CD4-positive, alpha-beta T cell treated with Interleukin-15 for 4 hours (primary cell): ENCODE measurements around the gene THBS3.
"Not testable (repeated sequence)": the region's sequence is repeated elsewhere in the genome, so short reads cannot be mapped to it uniquely, and the experiment has no call there.

ENCODE experiments used
- DNase-seq: peaks from one replicate; pipeline ENCODE4 v3.0.0-alpha.2; 2020; ENCODE audit warnings: low spot score

The THBS3 gene

DNA sequence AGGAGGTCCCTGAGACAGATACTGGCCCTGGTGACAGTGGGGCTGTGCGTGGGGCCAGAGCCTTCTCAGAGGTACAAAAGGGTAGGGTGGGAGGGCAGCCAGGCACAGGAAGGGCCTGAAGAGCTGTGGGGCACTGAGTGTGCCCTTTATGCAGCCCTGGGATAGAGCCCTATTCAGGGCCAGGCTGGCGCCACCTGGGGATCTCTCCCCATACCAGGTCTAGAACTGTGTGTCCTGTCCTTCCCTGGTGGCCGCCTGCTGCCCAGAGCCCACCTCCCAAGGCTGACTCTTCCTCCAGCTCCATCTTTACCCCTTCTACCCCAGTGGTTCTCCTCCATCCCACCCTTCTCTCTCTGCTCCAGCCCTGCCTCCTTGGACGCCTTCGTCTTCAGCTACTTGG lies 25.8 kb upstream of the THBS3 start:
- DNase-seq = not testable (repeated sequence)

GRCh38 chr1:155232001-155232978 lies 24.6 kb upstream of the THBS3 start:
- DNase-seq = not testable (repeated sequence)

- DNase-seq = not testable (repeated sequence)
Measured at GRCh38 chr1:155231302-155231701, 23.6 kb upstream of the THBS3 start.

- DNase-seq = no peak
Measured at GRCh38 chr1:155228096-155228427, 20.4 kb upstream of the THBS3 start.

DNA sequence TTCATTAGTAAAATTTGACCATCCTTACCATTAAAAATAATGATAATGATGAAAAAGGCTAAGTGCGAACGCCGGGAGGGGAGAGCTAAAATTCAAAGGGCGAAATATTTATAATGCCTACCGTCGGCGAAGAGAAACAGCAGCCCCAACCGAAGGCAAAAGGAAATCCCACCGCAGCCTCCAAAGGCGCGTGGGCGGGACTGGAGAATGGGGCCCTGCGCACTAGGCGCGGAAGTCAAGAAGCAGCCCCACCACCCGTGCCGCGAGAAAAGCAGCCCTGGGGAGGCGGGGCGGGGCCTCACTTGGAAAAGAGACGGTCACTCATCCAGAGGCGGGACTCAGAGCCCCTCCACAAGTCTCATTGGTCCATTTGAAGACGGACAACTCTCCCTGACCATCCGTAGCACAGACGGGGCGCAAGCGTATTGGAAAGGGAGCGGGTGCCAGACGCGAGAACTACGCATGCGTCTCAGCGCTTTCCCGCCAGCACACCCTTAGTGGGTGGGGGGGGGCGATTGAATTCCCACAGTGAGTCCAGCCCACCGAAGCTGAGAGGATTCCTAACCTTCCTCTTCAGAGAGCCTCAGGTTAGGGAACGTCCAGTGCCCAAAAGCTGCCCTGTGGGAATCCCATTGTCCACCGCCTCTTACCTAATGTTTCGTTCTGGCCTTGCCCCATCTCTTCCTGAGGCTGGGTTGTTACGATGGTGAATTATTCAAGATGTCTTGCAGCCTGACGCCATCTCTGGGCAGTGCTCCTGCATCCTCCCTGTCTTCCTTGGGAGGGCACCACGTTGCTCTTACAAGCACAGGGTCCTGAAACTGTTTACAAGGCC lies 19.8 kb upstream of the THBS3 start:
- peak; percentile 99 for DNase-seq

GRCh38 chr1:155226910-155227260 lies 19.2 kb upstream of the THBS3 start:
- DNase-seq = no peak

GRCh38 chr1:155226188-155226909 lies 18.7 kb upstream of the THBS3 start:
- DNase-seq = peak; percentile 84

DNA sequence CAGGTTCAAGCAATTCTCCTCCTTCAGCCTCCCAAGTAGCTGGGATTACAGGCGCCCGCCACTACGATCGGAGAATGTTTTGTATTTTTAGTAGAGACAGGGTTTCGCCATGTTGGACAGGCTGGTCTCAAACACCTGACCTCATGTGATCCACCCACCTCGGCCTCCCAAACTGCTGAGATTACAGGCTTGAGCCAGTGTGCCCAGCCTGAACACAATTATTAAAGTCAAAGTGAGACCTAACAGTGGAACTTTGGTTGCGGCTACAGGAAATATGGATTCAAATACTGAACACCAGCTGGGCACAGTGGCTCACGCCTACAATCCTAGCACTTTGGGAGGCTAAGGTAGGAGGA lies 17.7 kb upstream of the THBS3 start:
- not testable (repeated sequence) for DNase-seq

- no peak for DNase-seq
Measured at GRCh38 chr1:155223047-155223446, 15.3 kb upstream of the THBS3 start.

DNA sequence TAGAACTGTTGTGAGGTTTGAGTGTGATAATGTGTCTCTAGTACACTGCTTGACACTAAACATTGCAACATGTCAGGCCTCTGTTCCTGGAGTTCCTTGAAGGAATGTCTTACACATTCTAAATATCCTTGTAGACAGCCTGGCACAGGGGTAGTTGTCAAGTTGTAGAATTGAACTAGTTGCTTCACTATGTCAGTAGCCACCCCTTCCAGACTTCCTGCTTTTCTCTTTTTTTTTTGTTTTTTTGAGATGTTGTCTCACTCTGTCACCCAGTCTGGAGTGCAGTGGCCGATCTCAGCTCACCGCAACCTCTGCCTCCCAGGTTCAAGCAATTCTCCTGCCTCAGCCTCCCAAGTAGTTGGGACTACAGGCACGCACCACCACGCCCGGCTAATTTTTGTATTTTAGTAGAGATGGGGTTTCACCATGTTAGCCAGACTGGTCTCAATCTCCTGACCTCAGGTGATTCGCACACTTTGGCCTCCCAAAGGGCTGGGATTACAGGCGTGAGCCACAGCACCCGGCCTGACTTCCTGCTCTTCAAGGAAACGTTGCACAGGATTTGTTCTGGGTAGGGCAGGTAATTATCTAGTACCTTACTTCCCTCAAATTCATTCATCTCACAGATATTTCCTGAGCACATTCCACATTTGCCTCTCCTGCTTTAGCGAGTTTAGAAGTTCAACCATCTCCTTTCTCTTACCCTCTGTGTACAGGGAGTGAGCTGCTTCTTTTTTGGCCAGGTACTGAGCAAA lies 12.7 kb upstream of the THBS3 start:
- not testable (repeated sequence) for DNase-seq

- no peak for DNase-seq
Measured at GRCh38 chr1:155219592-155220031, 11.9 kb upstream of the THBS3 start.

DNA sequence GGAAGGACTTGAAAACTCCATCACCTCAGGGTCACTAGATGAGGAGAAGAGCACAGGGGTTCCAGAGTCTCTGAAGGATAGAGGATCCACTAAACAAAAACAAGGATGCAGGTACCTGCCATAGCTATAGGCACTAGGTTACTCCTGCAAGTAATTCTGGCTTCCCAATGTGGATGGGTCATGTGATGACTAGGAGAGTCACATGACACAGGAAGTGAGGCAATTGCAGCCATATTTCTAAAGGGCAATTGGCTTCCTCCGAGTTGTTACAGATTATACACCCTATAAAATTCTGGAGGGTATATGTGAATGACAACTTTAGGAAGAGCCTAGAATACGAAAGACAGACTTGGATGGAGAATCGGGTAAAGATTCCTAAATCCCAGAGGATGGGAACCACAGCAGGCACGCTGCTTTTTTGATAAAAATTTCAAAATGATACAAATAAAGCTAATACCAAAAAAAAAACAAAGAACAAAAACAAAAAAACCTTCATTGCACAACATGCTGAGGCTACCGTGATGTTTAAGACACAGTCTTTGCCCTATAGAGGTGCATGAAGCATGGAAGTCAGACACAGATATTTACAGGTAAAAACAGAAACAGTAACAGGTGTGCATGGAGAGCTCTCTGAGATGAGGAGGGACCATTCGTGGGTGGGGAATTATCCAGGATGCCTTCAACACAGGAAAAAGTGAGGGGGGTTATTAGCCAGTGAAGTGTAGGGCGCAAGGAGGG lies 11.3 kb upstream of the THBS3 start:
- DNase-seq = no peak

- DNase-seq = peak; percentile 23
Measured at GRCh38 chr1:155214702-155215101, 7.0 kb upstream of the THBS3 start.

GRCh38 chr1:155212051-155212440 lies 4.3 kb upstream of the THBS3 start:
- DNase-seq = not testable (repeated sequence)

DNA sequence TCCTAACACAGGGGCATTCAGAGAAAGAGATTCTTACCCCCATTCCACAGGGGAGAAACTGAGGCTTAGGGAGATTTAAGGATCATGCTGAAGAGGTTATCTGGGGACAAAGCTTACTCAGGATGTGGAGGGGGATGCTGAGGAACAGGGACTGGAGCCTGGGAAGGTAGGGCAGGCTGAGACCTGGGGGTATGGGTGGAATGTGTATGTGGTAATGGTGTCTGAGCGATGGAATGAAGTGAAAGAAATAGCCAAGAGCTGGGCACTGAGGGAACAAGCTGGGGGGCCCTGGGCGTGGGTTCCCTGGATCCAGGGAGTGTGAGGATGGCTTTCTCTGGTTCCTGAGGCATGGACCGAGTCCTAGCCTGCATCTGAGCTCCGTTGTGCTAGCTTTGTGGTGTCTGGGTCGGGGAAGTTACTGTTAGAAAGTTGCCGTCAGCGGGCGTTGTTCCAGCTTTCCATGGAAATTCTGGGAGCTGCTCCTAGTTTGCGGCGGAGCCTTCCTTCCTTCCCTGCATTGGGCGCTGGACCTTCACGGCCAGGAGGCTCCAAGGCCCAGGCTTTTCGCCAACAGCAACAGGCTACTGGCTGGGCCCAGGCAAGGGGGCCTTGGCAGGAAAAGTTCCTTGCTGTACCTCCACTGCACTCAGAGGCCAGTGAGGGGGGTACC lies 3.8 kb upstream of the THBS3 start:
- DNase-seq = not testable (repeated sequence)

- DNase-seq = no peak
Measured at GRCh38 chr1:155210314-155211104, 2.8 kb upstream of the THBS3 start.

- no peak for DNase-seq
Measured at GRCh38 chr1:155209312-155209721, 1.6 kb upstream of the THBS3 start.

GRCh38 chr1:155208541-155209311 lies 1.0 kb upstream of the THBS3 start, which contains the start of gene MTX1:
MTX1 (plus strand) TSS chr1:155208695; CDS start chr1:155208805, 110 bp downstream.
- DNase-seq = peak; percentile 94
